ENCODE results near the gene SFXN2.
"Not testable (repeated sequence)": the region's sequence is repeated elsewhere in the genome, so short reads cannot be mapped to it uniquely, and the experiment has no call there.

The SFXN2 gene

DNA sequence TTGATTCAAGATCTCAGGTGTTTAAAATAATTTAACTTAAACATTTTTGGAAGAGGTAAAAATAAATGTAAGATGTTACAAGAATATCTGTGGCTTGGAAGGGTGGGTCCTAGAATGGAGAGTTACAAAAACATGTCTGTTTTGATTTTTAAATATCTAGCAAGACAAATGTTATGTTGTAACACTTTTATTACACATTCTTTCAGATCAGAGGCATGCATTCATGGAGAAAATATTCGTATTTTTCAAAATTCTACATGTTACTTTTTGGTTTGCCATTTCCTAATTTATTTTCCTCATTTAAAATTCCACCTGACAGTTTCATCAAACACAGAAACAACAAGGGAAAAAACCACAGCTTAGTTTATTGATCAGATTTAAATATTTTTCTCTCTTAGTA lies 39.3 kb downstream of the SFXN2 start:
- no peak for DNase-seq (ENCODE audit: low read depth)

DNA sequence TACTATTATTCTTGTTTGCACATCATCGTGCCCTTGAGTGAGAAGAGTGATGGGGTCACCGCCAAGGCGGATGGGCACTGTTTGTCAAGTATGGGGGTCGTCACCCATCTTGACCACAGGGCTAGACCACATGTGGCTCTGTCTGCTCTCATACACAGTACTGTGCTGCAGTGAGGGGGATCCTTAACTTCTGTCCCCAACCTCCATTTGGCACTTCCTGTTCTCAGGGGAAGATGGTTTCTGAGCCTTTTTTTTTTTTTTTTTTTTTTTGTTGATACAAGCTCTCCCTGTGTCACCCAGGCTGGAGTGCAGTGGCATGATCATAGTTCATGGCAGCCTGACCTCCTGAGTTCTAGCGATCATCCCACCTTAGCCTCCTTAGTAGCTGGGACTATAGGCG lies 42.9 kb downstream of the SFXN2 start:
- no peak for DNase-seq (ENCODE audit: low read depth)

DNA sequence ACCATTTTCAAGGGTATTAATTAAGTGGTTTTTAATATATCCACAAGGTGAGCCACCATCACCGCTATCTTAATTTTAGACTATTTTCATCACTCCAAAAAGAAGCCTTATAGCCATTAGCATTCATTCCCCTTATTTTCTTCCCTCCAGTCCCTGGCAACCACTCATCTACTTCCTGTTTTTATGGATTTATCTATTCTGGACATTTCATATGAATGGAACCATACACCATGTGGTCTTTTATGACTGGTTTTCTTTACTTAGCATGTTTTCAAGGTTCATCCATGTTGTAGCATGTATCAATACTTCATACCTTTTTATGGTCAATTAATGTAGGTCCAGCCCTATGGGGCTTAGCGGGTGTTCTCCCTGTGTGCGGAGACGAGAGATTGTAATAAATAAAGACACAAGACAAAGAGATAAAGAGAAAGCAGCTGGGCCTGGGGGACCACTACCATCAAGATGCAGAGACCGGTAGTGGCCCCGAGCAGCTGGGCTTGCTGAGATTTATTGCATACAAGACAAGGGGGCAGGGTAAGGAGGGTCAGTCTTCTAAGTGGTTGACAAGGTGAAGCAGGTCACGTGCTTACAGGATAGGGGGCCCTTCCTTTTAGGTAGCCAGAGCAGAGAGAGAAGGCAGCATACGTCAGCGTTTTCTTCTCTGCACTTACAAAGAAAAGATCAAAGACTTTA lies 44.0 kb downstream of the SFXN2 start:
- no peak for DNase-seq (ENCODE audit: low read depth)

DNA sequence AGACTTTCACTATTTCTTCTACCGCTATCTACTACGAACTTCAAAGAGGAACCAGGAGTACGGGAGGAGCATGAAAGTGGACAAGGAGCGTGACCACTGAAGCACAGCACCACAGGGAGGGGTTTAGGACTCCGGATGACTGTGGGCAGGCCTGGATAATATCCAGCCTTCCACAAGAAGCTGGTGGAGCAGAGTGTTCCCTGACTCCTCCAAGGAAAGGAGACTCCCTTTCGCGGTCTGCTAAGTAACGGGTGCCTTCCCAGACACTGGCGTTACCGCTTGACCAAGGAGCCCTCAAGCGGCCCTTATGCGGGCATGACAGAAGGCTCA lies 44.5 kb downstream of the SFXN2 start:
- DNase-seq (ENCODE audit: low read depth): not testable (repeated sequence)

DNA sequence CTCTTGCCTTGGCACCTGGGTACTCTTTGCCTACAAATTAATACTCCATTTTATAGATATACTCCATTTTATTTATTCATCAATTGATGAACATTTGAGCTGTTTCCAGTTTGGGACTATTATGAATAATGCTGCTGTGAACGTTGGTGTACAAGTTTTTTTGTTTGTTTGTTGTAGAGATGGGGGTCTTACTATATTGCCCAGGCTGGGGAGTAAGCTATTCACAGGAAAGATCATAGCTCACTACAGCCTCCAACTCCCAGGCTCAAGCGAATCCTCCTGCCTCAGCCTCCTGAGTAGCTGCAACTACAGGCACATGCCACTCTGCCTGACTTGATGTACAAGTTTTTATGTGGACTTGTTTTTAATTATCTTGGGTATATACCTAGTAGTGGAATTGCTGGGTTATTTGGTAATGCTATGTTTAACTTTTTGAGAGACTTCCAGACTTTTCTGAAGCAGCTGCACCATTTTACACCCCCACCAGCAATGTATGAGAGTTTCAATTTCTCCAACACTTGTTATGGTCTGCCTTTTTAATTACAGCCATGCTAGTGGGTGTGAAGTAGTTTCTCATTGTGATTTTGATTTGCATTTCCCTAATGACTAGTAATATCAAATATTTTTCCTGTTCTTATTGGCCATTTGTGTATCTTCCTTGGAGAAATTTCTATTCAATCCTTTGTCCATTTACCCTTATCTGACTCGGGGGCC lies 45.2 kb downstream of the SFXN2 start:
- DNase-seq (ENCODE audit: low read depth): no peak

DNA sequence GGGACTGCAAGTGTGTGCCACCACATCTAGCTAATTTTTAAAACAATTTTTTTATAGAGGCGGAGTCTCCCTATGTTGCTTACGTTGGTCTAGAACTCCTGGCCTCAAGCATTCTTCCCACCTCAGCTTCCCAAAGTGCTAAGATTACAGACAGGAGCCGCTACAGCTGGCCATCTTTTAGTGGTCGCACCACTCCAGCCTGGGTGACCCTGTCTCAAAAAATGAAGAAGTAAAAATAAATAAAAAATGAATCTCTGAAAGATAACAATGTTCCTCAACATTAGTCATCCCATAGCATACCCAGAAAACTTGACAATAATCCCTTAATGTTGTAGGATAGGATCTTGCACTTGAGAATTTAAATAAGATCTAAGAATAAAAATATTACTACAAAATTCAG lies 47.5 kb downstream of the SFXN2 start:
- DNase-seq (ENCODE audit: low read depth): no peak

DNA sequence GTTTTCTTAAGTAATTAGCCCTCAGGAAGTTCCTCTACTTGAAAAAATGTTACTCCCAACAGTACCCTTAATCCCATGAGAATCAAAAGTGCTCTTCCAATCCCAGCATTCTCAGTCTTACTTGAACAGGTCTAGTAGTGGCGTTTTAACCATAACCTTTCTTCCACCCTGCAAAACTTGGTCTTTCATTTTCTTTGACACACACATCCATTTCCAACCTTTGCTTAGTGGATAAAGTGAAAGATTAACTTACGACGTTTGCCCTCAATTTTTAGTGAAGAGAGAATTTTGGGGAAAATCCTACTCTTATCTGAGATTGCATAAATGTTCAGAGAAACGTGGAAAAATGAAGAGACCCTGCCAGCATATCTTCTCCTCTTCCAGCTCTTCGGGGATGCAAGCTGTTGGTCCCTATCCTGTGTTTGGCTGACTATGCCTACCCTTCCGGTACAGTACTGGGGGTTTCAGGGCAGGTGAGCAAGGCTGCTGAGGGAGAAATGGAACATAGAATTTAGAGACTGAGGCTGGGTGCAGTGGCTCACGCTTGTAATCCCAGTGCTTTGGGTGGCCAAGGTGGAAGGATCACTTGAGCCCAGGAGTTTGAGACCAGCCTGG lies 48.1 kb downstream of the SFXN2 start:
- no peak for DNase-seq (ENCODE audit: low read depth)

DNA sequence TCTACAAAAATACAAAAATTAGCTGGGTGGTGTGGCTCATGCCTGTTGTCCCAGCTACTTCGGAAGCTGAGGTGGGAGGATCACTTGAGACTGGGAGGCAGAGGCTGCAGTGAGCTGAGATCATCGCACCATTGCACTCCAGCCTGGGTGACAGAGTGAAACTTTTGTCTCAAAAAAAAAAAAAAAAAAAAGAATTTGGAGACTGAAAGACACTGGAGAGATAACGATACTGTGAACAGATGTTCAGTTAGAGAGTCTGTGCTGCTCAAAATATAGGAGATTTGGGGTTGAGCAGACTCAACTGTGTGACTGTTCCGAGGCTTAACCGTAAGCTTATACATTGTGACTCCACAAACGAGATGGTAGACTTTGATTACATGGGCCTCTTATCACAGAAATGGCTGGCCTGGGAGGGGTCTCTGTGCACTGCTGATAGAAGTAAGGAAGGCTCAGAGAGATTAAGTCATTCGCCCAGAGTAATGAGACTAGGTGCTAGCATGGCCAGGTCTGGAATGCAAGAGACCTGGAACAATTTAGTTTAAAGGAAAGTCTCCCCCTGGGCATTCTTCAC lies 48.7 kb downstream of the SFXN2 start:
- DNase-seq (ENCODE audit: low read depth): no peak

DNA sequence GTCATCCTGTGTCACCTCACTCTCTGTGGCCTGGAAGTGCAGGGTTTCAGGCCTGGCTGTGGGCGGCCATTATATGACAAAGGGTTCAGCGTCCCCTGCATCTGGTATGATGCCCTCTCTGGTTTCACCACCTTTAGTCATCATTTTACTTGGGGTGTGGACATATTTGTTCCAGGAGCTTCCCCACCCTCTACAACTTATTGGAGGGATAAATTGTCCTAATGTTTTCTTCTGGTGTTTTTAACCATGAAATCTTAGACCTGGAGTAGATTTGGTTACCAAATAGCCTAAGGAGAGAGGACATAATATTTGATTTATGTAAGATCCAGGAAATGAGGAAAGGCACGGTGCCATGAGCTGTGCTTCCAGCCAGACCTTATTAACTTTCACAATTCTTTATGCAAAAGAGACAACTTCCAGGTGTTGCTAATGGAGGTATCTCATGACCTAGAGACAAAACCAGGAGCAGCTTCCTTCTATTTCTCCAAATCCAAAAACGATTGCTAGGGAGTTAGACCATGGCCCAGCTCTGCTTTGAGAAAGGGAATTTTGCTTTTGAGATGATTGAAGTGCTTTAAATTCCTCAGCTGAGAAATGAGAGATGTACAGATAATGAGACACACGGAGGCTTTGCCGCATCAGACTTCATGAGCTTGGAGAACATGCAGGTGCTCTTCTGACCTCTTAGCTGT lies 50.2 kb downstream of the SFXN2 start:
- no peak for DNase-seq (ENCODE audit: low read depth)

DNA sequence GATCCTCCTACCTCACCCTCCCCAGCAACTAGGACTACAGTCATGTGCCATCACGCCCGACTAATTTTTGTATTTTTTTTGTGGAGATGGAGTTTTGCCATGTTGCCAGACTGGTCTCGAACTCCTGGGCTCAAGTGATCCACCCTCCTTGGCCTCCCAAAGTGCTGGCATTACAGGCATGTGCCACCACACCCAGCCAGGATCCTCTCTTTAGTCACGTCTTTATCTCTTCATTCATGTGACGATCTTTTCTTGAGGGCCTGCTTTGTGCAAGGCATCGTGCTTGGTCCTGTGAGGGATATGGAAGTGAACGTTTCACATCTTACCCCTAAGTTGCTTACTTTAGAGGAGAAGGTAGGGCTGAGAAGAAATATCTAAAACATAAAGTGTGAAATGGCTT lies 50.9 kb downstream of the SFXN2 start:
- no peak for DNase-seq (ENCODE audit: low read depth)

DNA sequence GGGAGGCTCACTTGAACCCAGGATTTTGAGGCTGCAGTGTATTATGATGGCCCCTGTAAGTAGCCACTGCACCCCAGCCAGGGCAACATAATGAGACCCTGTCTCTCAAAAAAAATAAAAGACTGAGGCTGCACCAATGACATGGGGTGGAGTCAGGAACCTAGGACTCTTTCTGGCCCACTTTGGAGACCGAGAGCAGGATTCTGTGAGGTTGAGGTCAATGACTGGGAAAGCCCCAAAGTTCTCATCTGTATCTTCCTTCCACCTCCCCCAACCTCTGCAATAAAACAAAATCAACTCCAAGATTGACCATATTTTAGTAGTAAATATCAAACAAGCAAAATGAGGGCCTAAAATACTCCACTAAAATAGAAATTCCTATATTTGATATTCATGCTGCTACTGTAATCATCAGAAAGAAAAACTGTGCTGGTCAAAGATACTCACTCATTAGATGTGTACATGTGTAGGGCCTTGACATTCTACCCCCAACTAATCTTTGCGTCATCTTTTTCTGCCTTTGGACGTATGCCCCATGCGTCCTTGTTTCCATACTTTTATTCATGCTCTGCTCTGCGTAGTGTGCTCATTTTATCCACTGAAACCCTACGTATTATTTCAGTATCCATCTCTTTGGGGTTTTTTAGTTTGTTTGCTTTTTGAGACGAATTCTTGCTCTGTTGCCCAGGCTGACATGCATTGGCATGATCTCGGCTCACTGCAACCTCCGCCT lies 53.2 kb downstream of the SFXN2 start:
- no peak for DNase-seq (ENCODE audit: low read depth)

DNA sequence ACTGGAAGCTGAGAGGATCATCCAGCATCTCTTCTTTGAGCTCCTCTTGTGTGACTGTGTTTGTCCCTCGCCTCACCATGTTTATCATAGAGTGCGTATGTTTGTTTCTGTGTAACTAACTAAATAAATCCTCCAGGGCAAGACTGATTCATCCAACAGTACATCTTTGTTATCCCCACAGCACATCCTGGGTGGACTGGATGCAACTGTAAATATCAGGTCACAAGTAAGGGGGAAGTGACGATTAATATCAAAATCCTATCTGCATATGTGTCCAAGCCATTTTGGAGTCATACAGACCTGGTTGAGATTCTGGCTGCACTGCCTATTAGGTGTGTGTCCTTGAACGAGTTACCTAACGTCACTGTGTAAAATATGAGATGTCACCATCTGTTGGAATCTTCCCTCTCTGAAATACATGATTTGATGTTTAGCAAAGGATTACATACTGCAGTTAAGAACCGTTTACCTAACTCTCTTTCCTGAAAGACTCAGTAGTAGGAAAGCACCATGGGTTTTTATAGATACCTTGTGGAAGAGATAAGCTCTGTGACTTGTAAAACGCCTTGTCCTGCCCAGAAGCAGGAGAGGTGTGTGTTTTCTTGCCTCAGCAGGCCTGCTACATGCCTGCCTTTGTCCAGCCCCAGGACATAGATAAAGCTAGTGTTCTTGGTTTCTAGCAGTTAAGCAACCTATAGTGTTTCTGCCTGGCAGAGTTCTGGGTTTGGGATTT lies 55.1 kb downstream of the SFXN2 start:
- no peak for DNase-seq (ENCODE audit: low read depth)

DNA sequence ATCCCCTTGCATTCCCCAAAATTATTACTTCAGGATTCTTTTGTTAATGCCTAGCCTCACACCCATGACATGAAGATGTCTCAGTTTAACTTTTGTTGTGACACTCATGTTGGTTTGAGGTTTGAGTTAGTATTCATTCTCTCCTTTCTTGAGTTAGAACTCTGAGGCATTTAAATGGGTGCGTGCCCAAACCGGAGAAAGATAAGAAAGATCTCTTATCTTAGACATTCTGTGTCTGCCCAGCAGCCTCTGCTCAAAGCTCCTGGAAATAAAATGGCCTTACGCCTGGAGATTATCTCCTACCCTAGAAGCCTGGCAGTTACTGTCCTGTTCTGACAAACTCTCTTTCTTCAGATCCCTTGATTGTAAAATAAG lies 55.7 kb downstream of the SFXN2 start:
- no peak for DNase-seq (ENCODE audit: low read depth)

DNA sequence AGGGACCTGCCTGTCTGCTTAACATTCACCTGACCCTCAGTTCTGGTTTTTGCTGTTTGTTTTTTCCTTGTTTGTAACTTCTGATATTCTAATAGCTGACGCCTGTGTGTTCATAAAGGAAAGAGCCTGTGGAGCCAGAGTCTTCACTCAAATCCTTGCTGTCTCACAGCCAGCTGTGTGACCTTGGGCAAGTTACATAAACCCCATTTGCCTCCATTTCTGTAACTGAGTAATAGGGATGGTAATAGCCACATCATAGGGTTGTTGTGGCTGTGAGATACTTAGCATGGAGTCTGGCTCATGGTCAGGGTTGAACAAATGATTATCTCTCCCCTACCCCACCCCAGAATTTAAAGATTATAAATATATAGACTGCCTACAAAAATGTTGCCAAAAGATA lies 56.4 kb downstream of the SFXN2 start:
- no peak for DNase-seq (ENCODE audit: low read depth)

DNA sequence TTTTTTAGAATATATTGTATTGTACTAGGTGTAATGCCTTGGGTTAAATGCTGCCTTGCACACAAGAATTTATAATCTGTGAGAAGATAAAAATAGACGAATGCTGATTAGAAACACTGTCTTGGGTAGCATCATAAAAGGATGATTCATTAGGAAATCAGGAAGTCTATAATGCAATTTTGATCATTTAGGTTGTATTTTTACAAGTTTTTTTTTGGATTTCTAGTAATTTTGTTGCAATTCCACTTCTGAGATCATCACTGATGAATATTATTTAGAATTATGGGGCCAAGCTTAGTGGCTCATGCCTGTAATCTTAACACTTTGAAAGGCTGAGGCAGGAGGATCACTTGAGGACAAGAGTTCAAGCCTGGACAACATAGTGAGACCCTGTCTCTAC lies 58.9 kb downstream of the SFXN2 start:
- no peak for DNase-seq (ENCODE audit: low read depth)

DNA sequence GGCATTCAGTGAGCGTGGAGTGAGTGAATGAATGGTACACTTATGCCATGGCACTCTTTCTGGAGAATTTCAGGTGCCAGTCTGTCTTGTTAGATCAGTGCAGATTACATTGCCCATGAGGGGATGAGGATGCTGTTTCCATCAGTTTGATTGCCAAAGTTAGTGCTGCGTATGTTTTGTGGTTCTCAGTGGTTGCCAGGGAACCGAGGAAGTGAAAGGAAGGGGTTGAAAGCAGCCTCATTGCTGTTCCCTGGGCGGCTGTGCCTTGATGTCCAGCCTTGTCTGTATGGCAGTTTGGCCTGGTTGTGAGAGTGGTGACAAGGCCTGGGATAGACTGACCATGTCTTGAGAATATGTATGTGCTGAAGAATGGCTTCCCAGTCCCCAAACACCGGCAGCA lies 59.5 kb downstream of the SFXN2 start:
- no peak for DNase-seq (ENCODE audit: low read depth)

DNA sequence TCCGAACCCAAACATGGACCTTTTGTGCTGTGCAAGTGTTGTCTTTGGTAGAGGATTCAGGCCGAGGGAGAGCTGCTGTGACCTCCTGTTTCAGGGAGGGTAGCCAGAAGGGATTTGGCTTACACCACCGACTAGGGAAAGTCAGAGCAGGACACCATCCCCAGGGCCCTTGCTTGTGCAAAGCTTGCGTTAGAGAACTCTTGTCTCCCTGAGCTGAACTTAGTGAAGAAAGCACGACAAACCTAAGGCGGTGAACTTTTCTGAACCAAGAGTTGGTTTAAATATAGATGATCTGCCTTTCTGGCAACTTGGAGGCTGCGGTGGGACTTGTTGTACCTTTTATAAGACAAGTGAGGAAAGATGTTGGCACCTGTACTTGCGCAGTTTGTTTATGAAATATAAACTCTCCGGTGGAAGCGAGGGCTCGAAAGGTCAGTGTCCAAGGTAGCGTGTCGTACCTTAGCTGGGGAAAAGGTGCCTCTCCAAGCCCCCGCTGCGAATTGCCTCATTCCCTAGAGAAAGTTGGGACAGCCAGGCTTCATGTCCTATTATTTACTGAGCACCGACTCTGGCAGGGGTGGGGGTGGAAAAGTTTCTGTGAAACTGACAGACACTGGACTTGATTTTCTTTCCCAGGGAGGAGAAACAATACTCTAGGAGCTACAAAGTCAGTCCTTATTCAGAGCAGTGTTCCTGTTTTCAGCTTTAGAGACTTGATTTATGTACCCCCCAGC lies 60.9 kb downstream of the SFXN2 start:
- no peak for DNase-seq (ENCODE audit: low read depth)

DNA sequence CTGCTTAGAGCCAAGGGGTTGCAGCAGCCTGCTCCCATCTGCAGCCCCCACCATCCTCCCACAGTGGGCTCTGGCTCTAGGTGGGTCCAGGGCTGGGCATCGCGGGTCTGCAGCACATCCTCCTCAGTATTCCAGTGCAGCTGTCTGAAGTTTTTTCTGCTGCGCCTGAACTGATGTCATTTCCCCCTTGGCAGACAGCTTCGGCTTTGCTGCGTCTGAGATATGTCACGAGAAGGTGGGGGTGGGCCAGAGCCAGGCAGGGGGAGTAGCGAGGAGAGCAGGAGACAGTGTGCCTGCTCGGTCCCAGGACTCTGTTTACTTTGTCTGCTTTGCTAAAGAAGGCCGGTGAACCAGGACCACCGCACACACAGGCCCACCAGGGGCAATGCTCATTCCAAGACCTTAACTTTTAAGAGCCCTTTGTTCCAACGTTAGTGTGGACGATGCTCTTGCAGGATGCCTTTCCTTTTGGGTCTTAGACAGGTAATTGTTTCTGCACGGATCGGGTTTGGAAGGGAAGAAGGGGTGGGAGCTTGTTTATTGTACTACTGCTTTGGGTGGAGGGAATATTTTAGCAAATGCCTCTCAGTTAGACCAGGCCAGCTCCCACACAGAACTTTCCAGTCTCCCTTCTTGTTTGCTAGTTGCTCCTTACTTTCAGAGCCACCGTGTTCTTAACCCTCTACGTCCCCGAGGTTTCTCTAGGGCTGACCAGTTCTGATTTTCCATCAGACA lies 61.7 kb downstream of the SFXN2 start:
- DNase-seq (ENCODE audit: low read depth): no peak

DNA sequence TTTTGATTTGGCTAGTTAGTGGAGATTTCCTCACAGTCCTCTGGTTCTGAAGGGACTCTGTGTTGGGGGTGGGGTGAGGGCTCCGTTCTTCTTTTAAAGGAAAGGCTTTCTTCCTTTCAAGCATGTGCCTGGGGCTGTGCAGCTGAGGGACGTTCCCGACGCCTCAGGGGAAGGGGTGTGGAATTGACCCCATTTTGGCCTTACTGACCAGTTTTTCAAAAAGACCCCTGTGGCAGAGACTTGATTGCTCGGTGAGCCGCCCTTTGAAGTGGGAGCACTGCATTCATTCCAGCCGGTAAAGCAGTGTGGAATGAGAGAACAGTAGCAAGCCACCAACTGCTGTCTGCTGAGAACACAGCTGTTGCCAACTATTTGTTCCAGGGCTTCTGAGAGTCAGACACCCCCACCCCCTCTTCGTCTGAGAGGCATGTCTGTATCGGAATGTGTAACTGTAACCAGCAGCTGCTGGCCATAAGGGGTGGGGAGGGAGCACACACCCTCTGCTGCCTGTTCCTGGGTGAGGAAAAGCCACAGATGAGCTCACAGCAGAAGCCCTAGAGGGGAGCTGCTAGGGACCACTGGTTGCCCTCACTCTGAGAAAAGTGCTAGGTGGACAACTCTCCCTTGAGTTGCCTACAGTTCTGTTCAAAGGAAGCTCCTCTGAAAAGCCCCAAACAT lies 62.5 kb downstream of the SFXN2 start:
- no peak for DNase-seq (ENCODE audit: low read depth)

All from activated T-cell treated with anti-CD3 and anti-CD28 coated beads for 48 hours (primary cell).